Neural progenitor cell (in vitro differentiated cells): ENCODE measurements around the gene RAB3GAP2. TPM values are rescaled to one million over a fixed set of nuclear protein-coding genes. Genes with fewer than 3 reads are reported as not detected.

Source experiments
- DNase-seq: peaks from one replicate; pipeline ENCODE4 v3.0.0-alpha.2; 2016; ENCODE audit warnings: low spot score
- H2AFZ ChIP-seq: fragments of 200-600 bp; sonication (generic); replicated peaks from 2 replicates; pipeline ENCODE4 v1.6.1; 2016; ENCODE audit warnings: antibody characterized with exemption
- H3F3A ChIP-seq: fragments of 200-600 bp; sonication (generic); 2 replicates; pipeline ENCODE4 v1.6.1; 2016; ENCODE audit warnings: antibody characterized with exemption, low read depth
- H3K27ac ChIP-seq: fragments of 200-600 bp; sonication (generic); 2 replicates; pipeline ENCODE4 v1.5.1; 2016; ENCODE audit warnings: mild to moderate bottlenecking
- H3K27me3 ChIP-seq: fragments of 200-600 bp; sonication (generic); 2 replicates; pipeline ENCODE4 v1.6.1; 2016; ENCODE audit warnings: mild to moderate bottlenecking, moderate library complexity
- H3K36me3 ChIP-seq: fragments of 200-600 bp; sonication (generic); 2 replicates; pipeline ENCODE4 v1.5.1; 2016
- H3K4me1 ChIP-seq: fragments of 200-600 bp; sonication (generic); 2 replicates; pipeline ENCODE4 v1.6.1; 2016; ENCODE audit warnings: mixed run types
- H3K4me2 ChIP-seq: fragments of 200-600 bp; sonication (generic); 2 replicates; pipeline ENCODE4 v1.6.1; 2016
- H3K4me3 ChIP-seq: fragments of 200-600 bp; sonication (generic); 2 replicates; pipeline ENCODE4 v1.5.1; 2016
- H3K79me2 ChIP-seq: fragments of 200-600 bp; sonication (generic); 2 replicates; pipeline ENCODE4 v1.6.1; 2016; ENCODE audit warnings: low read depth
- H3K9ac ChIP-seq: fragments of 200-600 bp; sonication (generic); 2 replicates; pipeline ENCODE4 v1.6.1; 2016
- H3K9me3 ChIP-seq: fragments of 200-600 bp; sonication (generic); 2 replicates; pipeline ENCODE4 v1.5.1; 2016; ENCODE audit warnings: low read depth
- H4K20me1 ChIP-seq: fragments of 200-600 bp; sonication (generic); 2 replicates; pipeline ENCODE4 v1.6.1; 2016; ENCODE audit warnings: low read depth
- H3K27ac Mint-ChIP-seq: 3 replicates; pipeline ENCODE4 v1.8.0; 2021; ENCODE audit warnings: mixed read lengths
- H3K27me3 Mint-ChIP-seq: 2 replicates; pipeline ENCODE4 v1.8.0; 2022; ENCODE audit warnings: low read depth, mild to moderate bottlenecking, inconsistent platforms, moderate library complexity, mixed read lengths; ENCODE audit not compliant: insufficient read depth
- H3K36me3 Mint-ChIP-seq: 3 replicates; pipeline ENCODE4 v1.8.0; 2021; ENCODE audit warnings: mixed read lengths
- H3K4me1 Mint-ChIP-seq: 3 replicates; pipeline ENCODE4 v1.8.0; 2021; ENCODE audit warnings: mixed read lengths
- H3K4me3 Mint-ChIP-seq: 3 replicates; pipeline ENCODE4 v1.8.0; 2021; ENCODE audit warnings: mild to moderate bottlenecking, moderate library complexity, mixed read lengths
- H3K9me3 Mint-ChIP-seq: 3 replicates; pipeline ENCODE4 v1.8.0; 2020; ENCODE audit warnings: mixed read lengths
- CTCF ChIP-seq: fragments of 200-600 bp; sonication (generic); IDR thresholded peaks from 2 replicates; pipeline ENCODE4 v1.5.1; 2017; ENCODE audit warnings: antibody characterized with exemption, mild to moderate bottlenecking
- EZH2 ChIP-seq: fragments of 200-600 bp; sonication (generic); IDR thresholded peaks from 2 replicates; pipeline ENCODE4 v1.6.1; 2017; ENCODE audit warnings: antibody characterized with exemption, mild to moderate bottlenecking, moderate library complexity
- EZH2phosphoT487 ChIP-seq: fragments of 200-600 bp; sonication (generic); IDR thresholded peaks from 2 replicates; pipeline ENCODE4 v1.6.1; 2017; ENCODE audit warnings: antibody characterized with exemption
- total RNA-seq: library from RNA; depleted of rRNA; stranded (reverse); fragments of >200 nt; gene quantifications from 2 replicates; pipeline ENCODE4 v1.2.3, GENCODE V29; 2015; ENCODE audit warnings: low replicate concordance

Gene RAB3GAP2
- total RNA-seq, 1 donor from 2014 or later: 36.4 TPM

- peaks cover 10% of the 10 kb centered on the region for H3K4me1 ChIP-seq
- H3K9me3 ChIP-seq: no peaks in the 10 kb centered on the region
- Mint-ChIP-seq H3K27ac (no peak overlapping the region), H3K9me3 (no peaks in the 10 kb centered on the region), H3K4me3 (no peak overlapping the region), H3K4me1 (no peaks in the 10 kb centered on the region), H3K36me3 (peaks cover 12% of the 10 kb centered on the region), H3K27me3 (no peaks in the 10 kb centered on the region)
- no peaks in the 10 kb centered on the region for H3F3A ChIP-seq
- no peak overlapping the region for H3K4me2 ChIP-seq
- H3K27ac ChIP-seq: no peak overlapping the region
- H3K4me3 ChIP-seq: no peak overlapping the region
- peaks cover 7% of the 10 kb centered on the region for H4K20me1 ChIP-seq
- no peak overlapping the region for H3K9ac ChIP-seq
- H3K36me3 ChIP-seq: no peaks in the 10 kb centered on the region
- H3K27me3 ChIP-seq: no peaks in the 10 kb centered on the region
- DNase-seq: no peak
- TF ChIP-seq CTCF (no peak), EZH2phosphoT487 (no peak), EZH2 (no peak)
- H3K79me2 ChIP-seq: peaks cover 64% of the 10 kb centered on the region
- H2AFZ ChIP-seq: no peak overlapping the region
Observed at GRCh38 chr1:220227393-220227792, 44.9 kb downstream of the RAB3GAP2 start.

- Histone ChIP-seq H3K4me1 (peaks cover 10% of the 10 kb centered on the region), H3K36me3 (no peaks in the 10 kb centered on the region), H2AFZ (no peak overlapping the region), H3K9me3 (no peaks in the 10 kb centered on the region), H4K20me1 (peaks cover 7% of the 10 kb centered on the region), H3K4me2 (no peak overlapping the region), H3K27me3 (no peaks in the 10 kb centered on the region), H3K79me2 (peaks cover 70% of the 10 kb centered on the region), H3K4me3 (no peak overlapping the region), H3K9ac (no peak overlapping the region), H3K27ac (no peak overlapping the region), H3F3A (no peaks in the 10 kb centered on the region)
- Mint-ChIP-seq H3K27me3 (no peaks in the 10 kb centered on the region), H3K27ac (no peak overlapping the region), H3K36me3 (peaks cover 10% of the 10 kb centered on the region), H3K4me1 (no peaks in the 10 kb centered on the region), H3K9me3 (no peaks in the 10 kb centered on the region), H3K4me3 (no peak overlapping the region)
- TF ChIP-seq CTCF (no peak), EZH2 (no peak), EZH2phosphoT487 (no peak)
- no peak for DNase-seq
Observed at GRCh38 chr1:220226752-220227151, 45.5 kb downstream of the RAB3GAP2 start.

- Histone ChIP-seq H3K27ac (no peak overlapping the region), H3K9ac (no peak overlapping the region), H4K20me1 (peaks cover 7% of the 10 kb centered on the region), H3F3A (no peaks in the 10 kb centered on the region), H3K36me3 (no peaks in the 10 kb centered on the region), H3K27me3 (no peaks in the 10 kb centered on the region), H3K4me3 (no peak overlapping the region), H2AFZ (no peak overlapping the region), H3K4me2 (no peak overlapping the region), H3K79me2 (peaks cover 76% of the 10 kb centered on the region), H3K4me1 (peaks cover 10% of the 10 kb centered on the region), H3K9me3 (no peaks in the 10 kb centered on the region)
- TF ChIP-seq EZH2phosphoT487 (no peak), CTCF (no peak), EZH2 (no peak)
- Mint-ChIP-seq H3K27ac (no peak overlapping the region), H3K4me1 (no peaks in the 10 kb centered on the region), H3K27me3 (no peaks in the 10 kb centered on the region), H3K4me3 (no peak overlapping the region), H3K36me3 (peaks cover 10% of the 10 kb centered on the region), H3K9me3 (no peaks in the 10 kb centered on the region)
- DNase-seq: no peak
Observed at GRCh38 chr1:220225957-220226356, 46.3 kb downstream of the RAB3GAP2 start.
